PC-9 (cell line): ENCODE data around the gene NIP7.

Experiments used
- CTCF ChIP-seq: fragments of 200-600 bp; sonication (generic); conservative IDR thresholded peaks from 2 replicates; pipeline ENCODE4 v1.6.1; 2017; ENCODE audit warnings: mixed run types, antibody characterized with exemption, mild to moderate bottlenecking, moderate library complexity
- EZH2 ChIP-seq: fragments of 200-600 bp; sonication (generic); IDR thresholded peaks from 2 replicates; pipeline ENCODE4 v1.8.0; 2017; ENCODE audit warnings: antibody characterized with exemption, low read depth

GRCh38 chr16:69384974-69385373 is 45.4 kb downstream of the NIP7 start:
- no peak for TF ChIP-seq EZH2
- no peak for TF ChIP-seq CTCF
